Colonic mucosa (tissue), 4 donors: ENCODE data around the gene S100A12. TPM values are rescaled to one million over a fixed set of nuclear protein-coding genes. Genes with fewer than 3 reads are reported as not detected.
A peak's percentile ranks its signal among the peaks of the same experiment; 100 is the strongest.

Experiments
- DNase-seq: peaks from one replicate; pipeline ENCODE4 v3.0.0-alpha.2; 2020
- H3K27ac ChIP-seq: fragments of 200-600 bp; one replicate; pipeline ENCODE4 v1.8.0; 2021
- H3K27me3 ChIP-seq: fragments of 200-600 bp; one replicate; pipeline ENCODE4 v1.8.0; 2021
- H3K36me3 ChIP-seq: fragments of 200-600 bp; one replicate; pipeline ENCODE4 v1.8.0; 2021
- H3K4me1 ChIP-seq: fragments of 200-600 bp; one replicate; pipeline ENCODE4 v1.8.0; 2021; ENCODE audit warnings: mild to moderate bottlenecking
- H3K4me3 ChIP-seq: fragments of 200-600 bp; one replicate; pipeline ENCODE4 v1.8.0; 2021
- H3K9ac ChIP-seq, 2 donors: one replicate each; pipeline ENCODE4 v1.7.0; 2013; ENCODE audit warnings: control low read depth in 2 of 2, low read depth in 2 of 2, low read length in 2 of 2
- H3K9me3 ChIP-seq: fragments of 200-600 bp; one replicate; pipeline ENCODE4 v1.8.0; 2021
- intact Hi-C: fragments of 100-400 bp; cut with DNase I; formaldehyde crosslinking; loops from one replicate; pipeline ENCODE4 v1.14.1; 2022
- total RNA-seq, 2 donors: library from RNA; stranded (reverse); fragmentation: NEBNext Ultra II Directional in 1 of 2; extraction: Animal tissue kit (Norgen Biotek cat#: 25700) in 1 of 2; gene quantifications; one replicate each; pipeline ENCODE4 v1.2.1, GENCODE V29; 2021
- TF ChIP-seq, protein P1 (sequence below): fragments of 200-600 bp; IDR thresholded peaks from one replicate; pipeline ENCODE4 v1.8.0; 2022; ENCODE audit warnings: antibody characterized with exemption, mild to moderate bottlenecking
- donor health status: healthy.
- donor health status: DM: no; HTN: no; CAD: no.
- donor health status: DM: no; HTN: no; CAD: no.

S100A12 gene
- total RNA-seq, 2 donors from 2014 or later: not detected

DNA sequence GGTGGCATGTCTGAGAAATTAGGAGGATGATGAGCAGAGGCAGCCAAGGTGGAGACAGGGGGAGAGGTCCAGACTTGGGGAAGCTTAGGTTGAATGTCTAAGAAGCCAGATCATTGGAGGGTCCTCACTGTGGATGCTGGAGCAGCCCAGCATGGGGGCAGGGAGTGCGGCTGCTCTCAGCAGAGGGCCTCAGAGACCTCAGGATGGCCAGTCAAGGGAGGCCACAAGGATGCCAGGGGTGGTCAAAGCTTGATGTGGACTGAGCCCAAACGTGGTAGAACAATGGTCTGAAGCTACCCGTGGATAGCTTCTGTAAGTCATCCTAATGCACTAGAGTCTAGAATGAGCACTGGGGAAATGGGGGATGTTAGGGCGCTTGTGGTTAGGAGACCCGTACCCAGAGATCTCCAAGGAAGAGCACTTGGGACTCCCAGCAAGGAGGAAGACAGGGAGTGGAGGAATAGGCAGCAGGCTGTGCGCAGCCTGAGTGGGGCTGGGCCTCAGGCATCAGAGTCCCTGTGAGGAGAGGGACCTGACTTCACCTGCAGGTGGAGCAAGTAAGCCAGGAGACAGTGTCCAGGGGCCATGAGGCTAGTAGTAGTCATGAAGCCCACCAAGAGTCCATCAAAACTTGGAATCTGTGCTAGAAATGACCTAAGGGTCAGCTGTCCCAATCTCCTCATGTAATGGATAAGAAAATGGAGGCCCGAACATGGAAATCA lies 22.0 kb downstream of the S100A12 start:
- Histone ChIP-seq H3K9me3 (no peaks in the 10 kb centered on the region), H3K27ac (no peak overlapping the region), H3K9ac (no peak overlapping the region), H3K4me1 (no peaks in the 10 kb centered on the region), H3K27me3 (no peaks in the 10 kb centered on the region), H3K4me3 (no peak overlapping the region), H3K36me3 (no peaks in the 10 kb centered on the region)
- TF ChIP-seq, protein P1, sequence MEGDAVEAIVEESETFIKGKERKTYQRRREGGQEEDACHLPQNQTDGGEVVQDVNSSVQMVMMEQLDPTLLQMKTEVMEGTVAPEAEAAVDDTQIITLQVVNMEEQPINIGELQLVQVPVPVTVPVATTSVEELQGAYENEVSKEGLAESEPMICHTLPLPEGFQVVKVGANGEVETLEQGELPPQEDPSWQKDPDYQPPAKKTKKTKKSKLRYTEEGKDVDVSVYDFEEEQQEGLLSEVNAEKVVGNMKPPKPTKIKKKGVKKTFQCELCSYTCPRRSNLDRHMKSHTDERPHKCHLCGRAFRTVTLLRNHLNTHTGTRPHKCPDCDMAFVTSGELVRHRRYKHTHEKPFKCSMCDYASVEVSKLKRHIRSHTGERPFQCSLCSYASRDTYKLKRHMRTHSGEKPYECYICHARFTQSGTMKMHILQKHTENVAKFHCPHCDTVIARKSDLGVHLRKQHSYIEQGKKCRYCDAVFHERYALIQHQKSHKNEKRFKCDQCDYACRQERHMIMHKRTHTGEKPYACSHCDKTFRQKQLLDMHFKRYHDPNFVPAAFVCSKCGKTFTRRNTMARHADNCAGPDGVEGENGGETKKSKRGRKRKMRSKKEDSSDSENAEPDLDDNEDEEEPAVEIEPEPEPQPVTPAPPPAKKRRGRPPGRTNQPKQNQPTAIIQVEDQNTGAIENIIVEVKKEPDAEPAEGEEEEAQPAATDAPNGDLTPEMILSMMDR: no peak
- intact Hi-C loops: loop anchor here (10.0 kb wide), 2 partner anchors 51 to 211 kb away; partner anchors contain the start of gene S100A2
- DNase-seq: peak; percentile 19

DNA sequence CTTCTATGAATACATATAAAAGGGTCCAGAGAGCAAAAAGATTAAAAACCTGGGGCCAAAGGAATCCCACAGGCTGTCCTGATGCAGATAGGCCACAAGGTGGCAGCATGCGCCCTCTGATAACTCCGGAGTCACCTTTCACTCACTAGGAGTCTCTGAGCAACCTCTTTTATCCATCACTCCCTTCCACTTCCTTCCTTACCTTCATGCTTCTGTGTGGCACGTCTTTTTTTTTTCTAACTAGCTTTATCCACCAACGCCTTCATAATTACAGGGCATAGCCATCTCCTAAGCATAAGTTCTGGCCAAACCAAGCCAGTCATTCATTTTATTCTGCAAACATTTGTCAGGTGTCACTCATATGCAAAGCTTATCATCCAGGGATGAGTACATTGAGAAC lies 22.9 kb downstream of the S100A12 start:
- Histone ChIP-seq H3K27me3 (no peaks in the 10 kb centered on the region), H3K9me3 (no peaks in the 10 kb centered on the region), H3K27ac (no peak overlapping the region), H3K36me3 (no peaks in the 10 kb centered on the region), H3K4me1 (no peaks in the 10 kb centered on the region), H3K4me3 (no peak overlapping the region), H3K9ac (no peak overlapping the region)
- TF ChIP-seq, protein P1: peak; percentile 92
- peak; percentile 72 for DNase-seq
- intact Hi-C loops: loop anchor here (1.0 to 10.0 kb wide), 3 partner anchors 52 to 212 kb away; partner anchors contain the start of gene S100A2

DNA sequence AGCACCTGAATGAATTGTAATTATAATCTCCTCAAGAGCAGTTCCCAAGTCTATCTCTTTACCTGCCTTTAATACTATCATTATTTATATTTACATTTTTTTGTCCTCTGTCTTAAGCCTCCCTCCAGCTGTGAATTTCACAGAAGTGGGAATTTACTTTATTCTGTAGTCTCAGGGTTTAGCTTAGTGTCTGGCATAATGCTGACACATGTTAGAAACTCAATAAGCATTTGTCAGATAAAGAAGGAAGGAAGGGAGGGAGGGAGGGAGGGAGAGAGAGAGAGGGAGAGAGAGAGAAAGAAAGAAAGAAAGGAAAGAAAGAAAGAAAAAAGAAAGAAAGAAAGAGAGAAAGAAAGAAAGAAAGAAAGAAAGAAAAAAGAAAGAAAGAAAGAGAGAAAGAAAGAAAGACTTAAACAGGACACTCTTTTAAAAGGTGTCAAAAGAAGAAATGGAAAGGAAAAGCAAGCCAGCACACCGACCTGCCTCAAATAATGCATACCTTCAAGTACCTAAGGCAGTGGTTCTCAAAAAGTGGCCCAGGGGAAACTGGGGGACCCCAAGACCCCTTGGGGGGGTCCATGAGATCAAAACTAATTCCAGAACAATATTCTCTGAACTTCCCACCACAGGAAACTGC lies 25.0 kb downstream of the S100A12 start:
- Histone ChIP-seq H3K4me3 (no peak overlapping the region), H3K9ac (no peak overlapping the region), H3K36me3 (no peaks in the 10 kb centered on the region), H3K27ac (no peak overlapping the region), H3K27me3 (no peaks in the 10 kb centered on the region), H3K4me1 (no peaks in the 10 kb centered on the region), H3K9me3 (no peaks in the 10 kb centered on the region)
- intact Hi-C loops: loop anchor here (10.0 kb wide), 2 partner anchors 54 to 214 kb away; partner anchors contain the start of gene S100A2
- TF ChIP-seq, protein P1: no peak
- DNase-seq: peak; percentile 6

DNA sequence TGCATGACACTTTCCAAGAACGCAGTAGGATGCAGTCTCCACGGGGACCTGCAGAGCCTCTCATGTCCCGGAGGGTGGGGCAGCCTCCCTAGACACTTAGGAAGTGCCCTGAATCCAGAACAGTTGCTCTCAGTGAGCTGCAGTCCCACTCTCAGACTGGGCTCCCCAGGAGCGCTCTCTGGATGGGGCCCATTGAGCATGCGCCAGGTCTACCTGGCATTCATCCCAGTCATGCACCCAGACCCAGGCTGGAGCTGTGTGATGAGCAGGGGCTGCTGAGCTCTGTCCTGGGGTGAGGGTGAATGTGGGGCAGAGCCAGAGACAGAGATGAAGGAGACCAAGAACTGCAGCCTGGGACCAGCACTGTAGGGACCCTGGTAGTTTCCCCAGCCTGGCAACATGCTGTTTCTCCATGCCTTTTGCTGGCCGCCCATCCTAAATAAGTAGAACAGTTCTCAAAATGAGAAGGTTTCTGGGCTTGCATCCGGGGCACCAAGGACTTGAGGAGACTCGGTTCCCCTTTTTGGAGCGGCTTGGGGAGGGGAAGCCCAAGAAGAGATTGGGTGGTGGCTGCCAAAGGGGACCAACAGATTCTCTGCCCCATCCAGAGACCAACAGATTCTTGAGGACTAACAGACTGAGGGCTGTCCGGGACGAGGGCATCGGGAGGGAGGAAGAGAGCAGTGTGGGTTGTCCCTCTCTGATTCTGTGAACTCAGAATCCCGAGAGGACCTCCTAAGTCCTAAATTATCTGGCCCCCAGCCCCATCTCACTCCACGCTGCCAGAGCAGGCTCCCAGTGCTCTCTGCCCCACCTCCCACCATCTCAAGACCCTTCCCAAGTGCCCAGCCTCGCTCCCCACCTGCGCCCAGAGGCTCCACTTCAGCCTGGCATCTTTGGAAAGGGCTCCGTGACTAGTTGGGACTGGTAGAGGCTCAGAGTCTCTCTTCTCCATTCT lies 25.8 kb downstream of the S100A12 start:
- Histone ChIP-seq H3K36me3 (no peaks in the 10 kb centered on the region), H3K4me3 (no peak overlapping the region), H3K27ac (no peak overlapping the region), H3K4me1 (no peaks in the 10 kb centered on the region), H3K27me3 (no peaks in the 10 kb centered on the region), H3K9ac (no peak overlapping the region), H3K9me3 (no peaks in the 10 kb centered on the region)
- peak; percentile 15 for DNase-seq
- intact Hi-C loops: loop anchor here (10.0 kb wide), 2 partner anchors 55 to 215 kb away; partner anchors contain the start of gene S100A2
- TF ChIP-seq, protein P1: no peak
